Measurements from ENCODE around the gene MIA2. TPM values are rescaled to one million over a fixed set of nuclear protein-coding genes. Genes with fewer than 3 reads are reported as not detected.

Gene MIA2
- total RNA-seq, 1 experiment from 2014 or later = 15.0 TPM

DNA sequence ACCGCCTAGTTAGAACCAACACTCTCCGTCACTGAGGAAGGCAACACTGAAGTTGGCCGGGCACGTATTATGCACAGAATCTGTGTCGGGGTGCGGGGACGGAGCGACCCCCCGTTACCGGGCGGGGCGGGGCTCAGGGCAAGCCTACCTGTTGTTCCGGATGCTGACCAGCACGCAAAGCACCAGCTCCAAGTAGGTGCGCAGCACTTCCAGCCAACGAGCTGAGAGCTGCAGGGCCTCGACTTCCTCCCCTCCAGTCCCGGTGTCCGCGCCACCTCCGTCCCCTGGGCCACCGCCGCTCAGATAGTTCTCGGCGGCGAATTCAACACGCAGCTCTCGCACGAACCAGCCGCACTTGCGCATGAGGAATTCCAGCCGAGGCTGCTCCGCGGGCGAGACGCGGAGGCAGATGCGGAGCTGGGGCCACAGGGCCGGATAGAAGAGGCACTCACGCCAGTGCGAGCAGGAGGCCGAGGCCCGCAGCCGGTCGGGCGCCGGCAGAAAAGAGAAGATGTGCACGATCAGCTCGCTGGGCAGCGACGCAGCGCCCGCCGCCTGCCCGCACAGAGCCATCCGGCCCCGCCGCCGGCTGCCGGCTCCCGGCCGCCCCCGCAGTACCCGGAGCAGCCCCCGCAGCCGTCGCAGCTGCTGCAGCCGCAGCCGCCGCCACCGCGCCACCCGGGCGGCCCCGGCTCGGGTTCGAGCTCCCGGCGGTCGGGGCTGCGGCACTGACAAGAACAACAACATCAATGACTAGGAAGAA, 197.9 kb downstream of the MIA2 start:
- H3K4me1 ChIP-seq (ENCODE audit: insufficient read depth, low read length) = no peaks in the 10 kb centered on the region
- no peak overlapping the region for H3K56ac ChIP-seq (ENCODE audit: insufficient read length, low read depth, low read length)
- peak overlapping the region; percentile 60 for H3K27ac ChIP-seq (ENCODE audit: insufficient read length, low read depth, low read length)
- Mint-ChIP-seq H3K4me3 (peak overlapping the region; percentile 97 to 99), H3K27me3 (ENCODE audit: low read depth) (no peaks in the 10 kb centered on the region), H3K9me3 (no peaks in the 10 kb centered on the region), H3K4me1 (peaks cover 21 to 22% of the 10 kb centered on the region in 2 experiments), H3K27ac (peak overlapping the region; percentile 100), H3K36me3 (ENCODE audit: insufficient read depth in 1 of 3, low read depth in 3 of 3) (no peaks in the 10 kb centered on the region; a peak in 1 of 7 replicates)
- H2BK120ac ChIP-seq (ENCODE audit: low read depth, low read length, poor library complexity, severe bottlenecking) = no peak overlapping the region
- peaks cover 15% of the 10 kb centered on the region for H3K23me2 ChIP-seq (ENCODE audit: insufficient read length, low read depth, low read length, poor library complexity, severe bottlenecking)
- peak overlapping the region; percentile 87 for H3K4me2 ChIP-seq (ENCODE audit: insufficient read depth, insufficient read length, low read length)
- no peak overlapping the region for H4K91ac ChIP-seq (ENCODE audit: insufficient read length, low read depth, low read length)
- peak; percentile 54 for DNase-seq
- H2AK5ac ChIP-seq (ENCODE audit: insufficient read length, low read length) = no peak overlapping the region
- WGBS (ENCODE audit: extremely low coverage, insufficient read length, low lambda C conversion rate) = no CpG with 5 or more reads among the region's 81 CpGs
- H3K79me2 ChIP-seq (ENCODE audit: insufficient read depth, low read length) = no peaks in the 10 kb centered on the region
- H3K9ac ChIP-seq (ENCODE audit: extremely low read depth, insufficient read length, low read length) = peak overlapping the region; percentile 96
- H2BK5ac ChIP-seq (ENCODE audit: insufficient read length, low read length) = no peak overlapping the region
- H3K9me3 ChIP-seq (ENCODE audit: control insufficient read depth, low read depth, low read length) = no peaks in the 10 kb centered on the region
- peak overlapping the region; percentile 14; the same call in 1 of the 2 replicates for H3K14ac ChIP-seq (ENCODE audit: insufficient read depth, low read length)
- H2BK15ac ChIP-seq (ENCODE audit: low read depth, low read length) = no peak overlapping the region
- no peak overlapping the region for H2BK12ac ChIP-seq (ENCODE audit: insufficient read length, low read depth, low read length)
- TF ChIP-seq, protein P1, sequence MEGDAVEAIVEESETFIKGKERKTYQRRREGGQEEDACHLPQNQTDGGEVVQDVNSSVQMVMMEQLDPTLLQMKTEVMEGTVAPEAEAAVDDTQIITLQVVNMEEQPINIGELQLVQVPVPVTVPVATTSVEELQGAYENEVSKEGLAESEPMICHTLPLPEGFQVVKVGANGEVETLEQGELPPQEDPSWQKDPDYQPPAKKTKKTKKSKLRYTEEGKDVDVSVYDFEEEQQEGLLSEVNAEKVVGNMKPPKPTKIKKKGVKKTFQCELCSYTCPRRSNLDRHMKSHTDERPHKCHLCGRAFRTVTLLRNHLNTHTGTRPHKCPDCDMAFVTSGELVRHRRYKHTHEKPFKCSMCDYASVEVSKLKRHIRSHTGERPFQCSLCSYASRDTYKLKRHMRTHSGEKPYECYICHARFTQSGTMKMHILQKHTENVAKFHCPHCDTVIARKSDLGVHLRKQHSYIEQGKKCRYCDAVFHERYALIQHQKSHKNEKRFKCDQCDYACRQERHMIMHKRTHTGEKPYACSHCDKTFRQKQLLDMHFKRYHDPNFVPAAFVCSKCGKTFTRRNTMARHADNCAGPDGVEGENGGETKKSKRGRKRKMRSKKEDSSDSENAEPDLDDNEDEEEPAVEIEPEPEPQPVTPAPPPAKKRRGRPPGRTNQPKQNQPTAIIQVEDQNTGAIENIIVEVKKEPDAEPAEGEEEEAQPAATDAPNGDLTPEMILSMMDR (conservative IDR thresholded peaks at IDR 0.05) = no peak
- H4K8ac ChIP-seq (replicated peaks; ENCODE audit: insufficient read length, low read depth, low read length) = no peak overlapping the region
- no peaks in the 10 kb centered on the region for H3K79me1 ChIP-seq (ENCODE audit: insufficient read depth, low read depth, low read length, poor library complexity, severe bottlenecking)
- no peak overlapping the region for H2AFZ ChIP-seq (ENCODE audit: low read length)
- no peak overlapping the region for H3T11ph ChIP-seq (ENCODE audit: low read length)
- peak overlapping the region; percentile 37 for H4K5ac ChIP-seq (ENCODE audit: insufficient read length, low read depth, low read length)
- H4K20me1 ChIP-seq (ENCODE audit: control insufficient read depth, insufficient read depth, insufficient read length) = no peaks in the 10 kb centered on the region
- no peak overlapping the region for H3K18ac ChIP-seq (ENCODE audit: insufficient read length, low read depth, low read length)
- H3K27me3 ChIP-seq (ENCODE audit: insufficient read depth, low read length) = no peaks in the 10 kb centered on the region
- H3K23ac ChIP-seq (ENCODE audit: insufficient read length, low read depth, low read length) = no peak overlapping the region
- H3K4ac ChIP-seq (ENCODE audit: low read depth, low read length) = no peak overlapping the region
- no peak overlapping the region for H2BK20ac ChIP-seq (ENCODE audit: low read depth, low read length, poor library complexity, severe bottlenecking)
